ENCODE results near the gene LIN7A.

The LIN7A gene

DNA sequence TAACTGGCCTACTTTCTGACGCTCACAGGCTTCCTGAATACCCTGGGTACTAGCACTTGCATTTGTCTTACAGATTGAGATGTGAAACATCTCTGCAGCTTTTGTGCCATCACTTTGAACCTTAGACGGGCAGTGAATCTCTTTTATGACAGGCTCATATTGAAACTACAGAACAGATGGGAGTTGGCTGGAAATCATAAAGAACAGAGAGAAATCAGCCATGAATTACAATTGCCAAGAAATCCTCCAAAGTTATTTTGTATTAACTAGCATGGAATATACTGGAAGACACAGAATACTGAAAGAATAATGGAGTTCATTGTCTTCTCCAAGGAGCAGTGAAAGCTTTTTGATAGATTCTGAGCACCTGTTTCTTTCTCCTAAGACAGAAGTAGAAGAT is 188.3 kb downstream of the LIN7A start:
- DNase-seq (ENCODE audit: low read depth): no peak

DNA sequence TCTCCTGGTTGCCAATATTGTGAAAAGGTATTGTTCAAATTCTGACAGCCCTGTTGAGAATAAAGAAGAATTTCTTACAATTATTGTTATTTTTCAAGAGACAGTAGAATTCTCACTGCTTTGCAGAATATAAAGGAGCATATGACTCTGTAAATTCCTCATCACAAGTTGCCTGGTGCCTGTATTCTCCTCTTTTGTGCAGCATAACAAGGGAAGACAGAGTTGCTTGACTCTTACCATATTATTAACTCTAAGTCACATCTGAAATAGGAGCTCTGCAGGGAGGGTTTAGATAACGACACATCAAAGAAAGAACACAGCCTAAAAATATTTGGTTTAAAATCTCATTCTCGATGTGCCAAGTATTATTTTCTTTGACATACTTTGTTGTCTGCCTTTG is 189.9 kb downstream of the LIN7A start:
- no peak for DNase-seq (ENCODE audit: low read depth)

- DNase-seq (ENCODE audit: low read depth): no peak
These were observed 191.8 kb downstream of the LIN7A start for GRCh38 chr12:80745851-80746505.
